ENCODE results near the gene ITGAL. TPM values are rescaled to one million over a fixed set of nuclear protein-coding genes. Genes with fewer than 3 reads are reported as not detected.
A peak's percentile ranks its signal among the peaks of the same experiment; 100 is the strongest.

The ITGAL gene
- total RNA-seq, 1 donor from 2014 or later = 0.23 TPM

DNA sequence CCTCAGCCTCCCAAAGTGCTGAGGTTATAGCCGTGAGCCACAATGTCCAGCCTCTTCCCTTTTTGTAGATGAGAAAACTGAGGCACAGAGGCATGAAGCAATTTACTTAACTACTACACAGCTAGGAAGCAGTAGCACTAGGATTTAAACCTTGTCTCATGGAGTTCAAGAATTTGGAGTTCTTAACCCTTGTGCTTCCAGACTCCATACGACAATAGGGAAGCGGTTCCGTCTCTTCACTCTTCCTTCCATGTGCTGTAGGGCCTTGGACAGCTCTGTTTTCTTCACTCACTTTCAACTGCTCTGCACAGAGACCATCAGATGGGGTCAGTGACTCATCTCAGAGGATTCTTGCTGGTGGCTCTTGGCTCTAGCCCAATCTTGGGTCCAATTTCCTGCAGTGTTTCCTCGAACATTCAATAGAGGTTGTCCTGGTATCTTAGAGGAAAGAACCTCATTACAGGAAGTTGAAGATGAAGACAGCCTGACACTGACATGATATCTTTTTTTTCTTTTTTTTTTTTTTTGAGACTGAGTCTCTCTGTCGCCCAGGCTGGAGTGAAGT lies 19.3 kb downstream of the ITGAL start:
- peak overlapping the region; percentile 41 for H3K4me2 ChIP-seq (ENCODE audit: low read length)
- H3K36me3 ChIP-seq (ENCODE audit: insufficient read depth, low read length) = no peaks in the 10 kb centered on the region
- Mint-ChIP-seq H3K4me3 (ENCODE audit: unreplicated experiment) (no peak overlapping the region), H3K4me1 (ENCODE audit: low read depth, unreplicated experiment) (peaks cover 4% of the 10 kb centered on the region), H3K27ac (ENCODE audit: unreplicated experiment) (no peak overlapping the region), H3K9me3 (ENCODE audit: unreplicated experiment) (no peaks in the 10 kb centered on the region), H3K36me3 (ENCODE audit: low read depth, unreplicated experiment) (no peaks in the 10 kb centered on the region), H3K27me3 (ENCODE audit: low read depth, unreplicated experiment) (peaks cover 10% of the 10 kb centered on the region)
- H3K4me1 ChIP-seq (ENCODE audit: insufficient read depth, low read length) = peaks cover 8% of the 10 kb centered on the region
- peak; percentile 23 for FAIRE-seq
- H3K79me2 ChIP-seq (ENCODE audit: insufficient read depth, low read length) = no peaks in the 10 kb centered on the region
- H3K27ac ChIP-seq (ENCODE audit: low read depth, low read length) = no peak overlapping the region
- H4K20me1 ChIP-seq (ENCODE audit: insufficient read depth, low read length) = no peaks in the 10 kb centered on the region
- no peaks in the 10 kb centered on the region for H3K9me3 ChIP-seq (ENCODE audit: insufficient read depth, low read depth, low read length)
- H2AFZ ChIP-seq (ENCODE audit: low read depth, low read length) = no peak overlapping the region
- peak; percentile 77 for DNase-seq (ENCODE audit: low read depth)
- H3K27me3 ChIP-seq (ENCODE audit: insufficient read depth, low read length) = no peaks in the 10 kb centered on the region
- no peak overlapping the region for H3K9ac ChIP-seq (ENCODE audit: low read length)
- H3K4me3 ChIP-seq (ENCODE audit: insufficient read depth, low read depth, low read length) = no peak overlapping the region
- TF ChIP-seq, protein P1, sequence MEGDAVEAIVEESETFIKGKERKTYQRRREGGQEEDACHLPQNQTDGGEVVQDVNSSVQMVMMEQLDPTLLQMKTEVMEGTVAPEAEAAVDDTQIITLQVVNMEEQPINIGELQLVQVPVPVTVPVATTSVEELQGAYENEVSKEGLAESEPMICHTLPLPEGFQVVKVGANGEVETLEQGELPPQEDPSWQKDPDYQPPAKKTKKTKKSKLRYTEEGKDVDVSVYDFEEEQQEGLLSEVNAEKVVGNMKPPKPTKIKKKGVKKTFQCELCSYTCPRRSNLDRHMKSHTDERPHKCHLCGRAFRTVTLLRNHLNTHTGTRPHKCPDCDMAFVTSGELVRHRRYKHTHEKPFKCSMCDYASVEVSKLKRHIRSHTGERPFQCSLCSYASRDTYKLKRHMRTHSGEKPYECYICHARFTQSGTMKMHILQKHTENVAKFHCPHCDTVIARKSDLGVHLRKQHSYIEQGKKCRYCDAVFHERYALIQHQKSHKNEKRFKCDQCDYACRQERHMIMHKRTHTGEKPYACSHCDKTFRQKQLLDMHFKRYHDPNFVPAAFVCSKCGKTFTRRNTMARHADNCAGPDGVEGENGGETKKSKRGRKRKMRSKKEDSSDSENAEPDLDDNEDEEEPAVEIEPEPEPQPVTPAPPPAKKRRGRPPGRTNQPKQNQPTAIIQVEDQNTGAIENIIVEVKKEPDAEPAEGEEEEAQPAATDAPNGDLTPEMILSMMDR (IDR thresholded peaks at IDR 0.05; ENCODE audit: insufficient read depth, low read depth, low read length) = no peak
- no peak for TF ChIP-seq EZH2 (IDR thresholded peaks at IDR 0.05; ENCODE audit: insufficient read depth, low read length)

DNA sequence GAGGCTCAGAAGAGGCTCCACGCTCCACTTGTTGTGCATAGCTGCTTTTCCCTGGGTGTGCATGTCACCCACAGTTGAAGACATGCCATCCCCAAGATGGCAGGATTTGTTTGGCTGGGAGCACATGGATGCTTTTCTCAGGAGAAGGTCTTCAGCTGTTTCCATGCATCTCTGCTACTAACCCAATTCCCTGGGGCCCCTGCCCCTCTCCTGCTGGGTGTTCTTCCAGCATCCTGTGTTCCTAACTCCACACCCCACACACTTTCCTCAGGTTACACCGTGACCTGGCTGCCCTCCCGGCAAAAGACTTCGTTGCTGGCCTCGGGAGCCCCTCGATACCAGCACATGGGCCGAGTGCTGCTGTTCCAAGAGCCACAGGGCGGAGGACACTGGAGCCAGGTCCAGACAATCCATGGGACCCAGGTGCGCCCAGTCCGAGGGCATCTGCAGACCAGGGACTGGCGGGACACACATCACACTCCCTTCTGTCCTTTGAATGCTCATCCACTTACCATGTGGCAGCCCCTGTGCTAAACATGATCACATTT lies 21.5 kb downstream of the ITGAL start:
- Mint-ChIP-seq H3K4me1 (ENCODE audit: low read depth, unreplicated experiment) (peaks cover 4% of the 10 kb centered on the region), H3K4me3 (ENCODE audit: unreplicated experiment) (no peak overlapping the region), H3K27ac (ENCODE audit: unreplicated experiment) (no peak overlapping the region), H3K9me3 (ENCODE audit: unreplicated experiment) (no peaks in the 10 kb centered on the region), H3K36me3 (ENCODE audit: low read depth, unreplicated experiment) (no peaks in the 10 kb centered on the region), H3K27me3 (ENCODE audit: low read depth, unreplicated experiment) (peaks cover 10% of the 10 kb centered on the region)
- Histone ChIP-seq H3K9me3 (ENCODE audit: insufficient read depth, low read depth, low read length) (no peaks in the 10 kb centered on the region), H2AFZ (ENCODE audit: low read depth, low read length) (no peak overlapping the region), H3K79me2 (ENCODE audit: insufficient read depth, low read length) (no peaks in the 10 kb centered on the region), H3K9ac (ENCODE audit: low read length) (no peak overlapping the region), H3K36me3 (ENCODE audit: insufficient read depth, low read length) (no peaks in the 10 kb centered on the region), H4K20me1 (ENCODE audit: insufficient read depth, low read length) (no peaks in the 10 kb centered on the region), H3K4me2 (ENCODE audit: low read length) (no peak overlapping the region), H3K4me3 (ENCODE audit: insufficient read depth, low read depth, low read length) (no peak overlapping the region), H3K4me1 (ENCODE audit: insufficient read depth, low read length) (peaks cover 8% of the 10 kb centered on the region), H3K27me3 (ENCODE audit: insufficient read depth, low read length) (no peaks in the 10 kb centered on the region), H3K27ac (ENCODE audit: low read depth, low read length) (no peak overlapping the region)
- no peak for TF ChIP-seq EZH2 (IDR thresholded peaks at IDR 0.05; ENCODE audit: insufficient read depth, low read length)
- TF ChIP-seq, protein P1 (IDR thresholded peaks at IDR 0.05; ENCODE audit: insufficient read depth, low read depth, low read length) = no peak
- no peak for FAIRE-seq
- DNase-seq (ENCODE audit: low read depth) = no peak

DNA sequence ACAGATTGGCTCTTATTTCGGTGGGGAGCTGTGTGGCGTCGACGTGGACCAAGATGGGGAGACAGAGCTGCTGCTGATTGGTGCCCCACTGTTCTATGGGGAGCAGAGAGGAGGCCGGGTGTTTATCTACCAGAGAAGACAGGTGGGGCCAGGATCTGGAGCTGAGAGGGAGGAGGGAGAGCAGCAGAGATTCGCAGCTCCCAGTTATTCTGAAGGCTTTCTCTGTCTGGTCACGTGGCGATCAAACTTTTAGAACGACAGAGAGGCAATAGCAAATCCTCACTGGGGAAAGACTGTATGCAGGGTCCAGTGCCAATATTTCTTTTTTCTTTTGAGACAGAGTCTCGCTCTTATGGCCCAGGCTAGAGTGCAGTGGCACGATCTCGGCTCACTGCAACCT lies 22.2 kb downstream of the ITGAL start:
- Mint-ChIP-seq H3K27ac (ENCODE audit: unreplicated experiment) (no peak overlapping the region), H3K4me1 (ENCODE audit: low read depth, unreplicated experiment) (peaks cover 4% of the 10 kb centered on the region), H3K9me3 (ENCODE audit: unreplicated experiment) (no peaks in the 10 kb centered on the region), H3K27me3 (ENCODE audit: low read depth, unreplicated experiment) (peaks cover 10% of the 10 kb centered on the region), H3K4me3 (ENCODE audit: unreplicated experiment) (no peak overlapping the region), H3K36me3 (ENCODE audit: low read depth, unreplicated experiment) (no peaks in the 10 kb centered on the region)
- no peak overlapping the region for H2AFZ ChIP-seq (ENCODE audit: low read depth, low read length)
- H3K4me2 ChIP-seq (ENCODE audit: low read length) = no peak overlapping the region
- no peak overlapping the region for H3K27ac ChIP-seq (ENCODE audit: low read depth, low read length)
- TF ChIP-seq EZH2 (IDR thresholded peaks at IDR 0.05; ENCODE audit: insufficient read depth, low read length) = no peak
- TF ChIP-seq, protein P1 (IDR thresholded peaks at IDR 0.05; ENCODE audit: insufficient read depth, low read depth, low read length) = no peak
- no peaks in the 10 kb centered on the region for H3K27me3 ChIP-seq (ENCODE audit: insufficient read depth, low read length)
- H3K9ac ChIP-seq (ENCODE audit: low read length) = no peak overlapping the region
- H4K20me1 ChIP-seq (ENCODE audit: insufficient read depth, low read length) = no peaks in the 10 kb centered on the region
- H3K9me3 ChIP-seq (ENCODE audit: insufficient read depth, low read depth, low read length) = no peaks in the 10 kb centered on the region
- no peaks in the 10 kb centered on the region for H3K79me2 ChIP-seq (ENCODE audit: insufficient read depth, low read length)
- no peaks in the 10 kb centered on the region for H3K36me3 ChIP-seq (ENCODE audit: insufficient read depth, low read length)
- DNase-seq (ENCODE audit: low read depth) (no peak), FAIRE-seq (no peak)
- H3K4me3 ChIP-seq (ENCODE audit: insufficient read depth, low read depth, low read length) = no peak overlapping the region
- H3K4me1 ChIP-seq (ENCODE audit: insufficient read depth, low read length) = peaks cover 8% of the 10 kb centered on the region

All from astrocyte (in vitro differentiated cells and primary cell).